ENCODE measurements around the gene SLK. TPM values are rescaled to one million over a fixed set of nuclear protein-coding genes. Genes with fewer than 3 reads are reported as not detected.

The SLK gene
- total and polyA plus RNA-seq, 12 donors, result 6.7 to 75.4 (median 30.6) TPM

GRCh38 chr10:103995134-103995533, 28.2 kb downstream of the SLK start:
- Histone ChIP-seq H3K27ac (no peak overlapping the region), H3K4me1 (replicated peaks in 1 of 2) (peaks cover 0 to 4% of the 10 kb centered on the region in 2 donors), H3K9me3 (replicated peaks in 1 of 3) (no peaks in the 10 kb centered on the region), H3K27me3 (no peaks in the 10 kb centered on the region), H3K36me3 (replicated peaks in 1 of 2) (peaks cover 0 to 12% of the 10 kb centered on the region in 2 donors), H3K4me3 (no peak overlapping the region)
- intact Hi-C loops (cut with DNase I), result no loop called here
- WGBS, 4 donors, result 88 to 100% (median 96%) methylated on average over 1 of the region's 1 CpG
- no peak for DNase-seq
- TF ChIP-seq POLR2A (IDR thresholded peaks at IDR 0.05) (no peak), CTCF (IDR thresholded peaks at IDR 0.05) (no peak)

GRCh38 chr10:103998805-103999204, 31.9 kb downstream of the SLK start:
- WGBS, 4 donors, result 95 to 99% (median 97%) methylated on average over 2 of the region's 2 CpGs
- Histone ChIP-seq H3K27ac (no peak overlapping the region), H3K4me3 (no peak overlapping the region), H3K4me1 (replicated peaks in 1 of 2) (no peaks in the 10 kb centered on the region), H3K36me3 (replicated peaks in 1 of 2) (peaks cover 0 to 37% of the 10 kb centered on the region in 2 donors), H3K9me3 (replicated peaks in 1 of 3) (no peaks in the 10 kb centered on the region), H3K27me3 (no peaks in the 10 kb centered on the region)
- intact Hi-C loops (cut with DNase I), result no loop called here
- TF ChIP-seq CTCF (IDR thresholded peaks at IDR 0.05) (no peak), POLR2A (IDR thresholded peaks at IDR 0.05) (no peak)
- DNase-seq, result no peak

GRCh38 chr10:104002911-104003310, 36.0 kb downstream of the SLK start:
- no peak for DNase-seq
- H3K27me3 ChIP-seq, result no peaks in the 10 kb centered on the region
- TF ChIP-seq POLR2A (IDR thresholded peaks at IDR 0.05), result no peak
- no peak for TF ChIP-seq CTCF (IDR thresholded peaks at IDR 0.05)
- H3K9me3 ChIP-seq (replicated peaks in 1 of 3), result no peaks in the 10 kb centered on the region
- no peaks in the 10 kb centered on the region for H3K4me1 ChIP-seq (replicated peaks in 1 of 2)
- 98 to 100% (median 99%) methylated on average over 1 of the region's 1 CpG for WGBS, 4 donors
- peaks cover 0 to 46% of the 10 kb centered on the region in 2 donors for H3K36me3 ChIP-seq (replicated peaks in 1 of 2)
- H3K4me3 ChIP-seq, result no peak overlapping the region
- intact Hi-C loops (cut with DNase I), result no loop called here
- no peak overlapping the region for H3K27ac ChIP-seq

- Histone ChIP-seq H3K9me3 (replicated peaks in 1 of 3) (no peaks in the 10 kb centered on the region), H3K4me1 (replicated peaks in 1 of 2) (no peaks in the 10 kb centered on the region), H3K36me3 (replicated peaks in 1 of 2) (peaks cover 0 to 34% of the 10 kb centered on the region in 2 donors), H3K4me3 (no peak overlapping the region), H3K27ac (no peak overlapping the region), H3K27me3 (no peaks in the 10 kb centered on the region)
- TF ChIP-seq CTCF (IDR thresholded peaks at IDR 0.05) (no peak), POLR2A (IDR thresholded peaks at IDR 0.05) (no peak)
- 91 to 94% (median 92%) methylated on average over 8 of the region's 8 CpGs for WGBS, 4 donors
- intact Hi-C loops (cut with DNase I), result no loop called here
- DNase-seq, result no peak
These were observed 38.4 kb downstream of the SLK start for GRCh38 chr10:104005172-104005863.
